C4-2B (cell line): ENCODE results near the gene TNFRSF13B.

ENCODE experiments used
- ZFX ChIP-seq: fragments of 450-650 bp; IDR thresholded peaks from 2 replicates; pipeline ENCODE4 v1.6.1; 2017
- TF ChIP-seq, protein P1 (sequence below): fragments of 450-650 bp; conservative IDR thresholded peaks from 2 replicates; pipeline ENCODE4 v1.5.1; 2017; ENCODE audit warnings: mild to moderate bottlenecking

DNA sequence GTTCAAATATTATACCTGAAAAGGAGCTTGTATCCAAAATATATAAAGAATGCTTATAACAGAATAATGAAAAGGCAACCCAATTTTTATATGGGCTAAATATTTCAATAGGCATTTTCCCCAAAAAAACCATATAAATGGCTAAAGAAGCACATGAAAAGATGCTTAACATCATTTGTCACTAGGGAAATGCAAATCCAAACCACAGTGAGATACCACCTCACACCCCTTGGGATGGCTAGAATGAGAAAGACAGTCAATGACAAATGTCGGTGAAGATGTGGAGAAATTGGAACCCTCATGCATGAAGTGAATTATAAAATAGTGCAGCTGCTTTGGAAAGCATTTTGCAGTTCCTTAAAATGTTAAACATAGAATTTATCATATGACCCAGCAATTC, 3.1 kb downstream of the TNFRSF13B start:
- TF ChIP-seq, protein P1, sequence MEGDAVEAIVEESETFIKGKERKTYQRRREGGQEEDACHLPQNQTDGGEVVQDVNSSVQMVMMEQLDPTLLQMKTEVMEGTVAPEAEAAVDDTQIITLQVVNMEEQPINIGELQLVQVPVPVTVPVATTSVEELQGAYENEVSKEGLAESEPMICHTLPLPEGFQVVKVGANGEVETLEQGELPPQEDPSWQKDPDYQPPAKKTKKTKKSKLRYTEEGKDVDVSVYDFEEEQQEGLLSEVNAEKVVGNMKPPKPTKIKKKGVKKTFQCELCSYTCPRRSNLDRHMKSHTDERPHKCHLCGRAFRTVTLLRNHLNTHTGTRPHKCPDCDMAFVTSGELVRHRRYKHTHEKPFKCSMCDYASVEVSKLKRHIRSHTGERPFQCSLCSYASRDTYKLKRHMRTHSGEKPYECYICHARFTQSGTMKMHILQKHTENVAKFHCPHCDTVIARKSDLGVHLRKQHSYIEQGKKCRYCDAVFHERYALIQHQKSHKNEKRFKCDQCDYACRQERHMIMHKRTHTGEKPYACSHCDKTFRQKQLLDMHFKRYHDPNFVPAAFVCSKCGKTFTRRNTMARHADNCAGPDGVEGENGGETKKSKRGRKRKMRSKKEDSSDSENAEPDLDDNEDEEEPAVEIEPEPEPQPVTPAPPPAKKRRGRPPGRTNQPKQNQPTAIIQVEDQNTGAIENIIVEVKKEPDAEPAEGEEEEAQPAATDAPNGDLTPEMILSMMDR = no peak
- TF ChIP-seq ZFX = no peak
